ENCODE results near the gene KCNJ6.

DNA sequence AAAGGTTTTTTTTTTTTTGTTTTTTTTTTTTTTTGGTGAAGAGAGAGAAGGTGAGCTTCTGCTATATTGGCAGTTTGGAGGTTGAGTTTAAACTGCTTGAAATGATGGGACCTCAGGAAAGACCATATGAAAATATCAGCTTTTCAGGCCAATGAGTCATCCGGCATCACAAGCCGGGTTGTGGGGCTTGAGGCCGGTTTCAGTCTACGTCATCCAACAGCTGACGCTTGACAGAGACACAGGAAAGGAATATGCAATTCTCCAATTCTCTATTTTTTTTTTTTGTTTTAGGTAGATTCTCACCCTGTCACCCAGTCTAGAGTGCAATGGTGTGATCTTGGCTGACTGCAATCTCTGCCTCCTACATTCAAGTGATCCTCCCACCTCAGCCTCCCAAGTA, 52.4 kb downstream of the KCNJ6 start:
- TF ChIP-seq, protein P1, sequence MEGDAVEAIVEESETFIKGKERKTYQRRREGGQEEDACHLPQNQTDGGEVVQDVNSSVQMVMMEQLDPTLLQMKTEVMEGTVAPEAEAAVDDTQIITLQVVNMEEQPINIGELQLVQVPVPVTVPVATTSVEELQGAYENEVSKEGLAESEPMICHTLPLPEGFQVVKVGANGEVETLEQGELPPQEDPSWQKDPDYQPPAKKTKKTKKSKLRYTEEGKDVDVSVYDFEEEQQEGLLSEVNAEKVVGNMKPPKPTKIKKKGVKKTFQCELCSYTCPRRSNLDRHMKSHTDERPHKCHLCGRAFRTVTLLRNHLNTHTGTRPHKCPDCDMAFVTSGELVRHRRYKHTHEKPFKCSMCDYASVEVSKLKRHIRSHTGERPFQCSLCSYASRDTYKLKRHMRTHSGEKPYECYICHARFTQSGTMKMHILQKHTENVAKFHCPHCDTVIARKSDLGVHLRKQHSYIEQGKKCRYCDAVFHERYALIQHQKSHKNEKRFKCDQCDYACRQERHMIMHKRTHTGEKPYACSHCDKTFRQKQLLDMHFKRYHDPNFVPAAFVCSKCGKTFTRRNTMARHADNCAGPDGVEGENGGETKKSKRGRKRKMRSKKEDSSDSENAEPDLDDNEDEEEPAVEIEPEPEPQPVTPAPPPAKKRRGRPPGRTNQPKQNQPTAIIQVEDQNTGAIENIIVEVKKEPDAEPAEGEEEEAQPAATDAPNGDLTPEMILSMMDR (IDR thresholded peaks at IDR 0.05 in 4 of 5, conservative IDR thresholded peaks at IDR 0.05 in 1 of 5), result no peak
- no peak for TF ChIP-seq POLR2A (IDR thresholded peaks at IDR 0.05)
